ENCODE data around the gene MACF1.

Gene MACF1

DNA sequence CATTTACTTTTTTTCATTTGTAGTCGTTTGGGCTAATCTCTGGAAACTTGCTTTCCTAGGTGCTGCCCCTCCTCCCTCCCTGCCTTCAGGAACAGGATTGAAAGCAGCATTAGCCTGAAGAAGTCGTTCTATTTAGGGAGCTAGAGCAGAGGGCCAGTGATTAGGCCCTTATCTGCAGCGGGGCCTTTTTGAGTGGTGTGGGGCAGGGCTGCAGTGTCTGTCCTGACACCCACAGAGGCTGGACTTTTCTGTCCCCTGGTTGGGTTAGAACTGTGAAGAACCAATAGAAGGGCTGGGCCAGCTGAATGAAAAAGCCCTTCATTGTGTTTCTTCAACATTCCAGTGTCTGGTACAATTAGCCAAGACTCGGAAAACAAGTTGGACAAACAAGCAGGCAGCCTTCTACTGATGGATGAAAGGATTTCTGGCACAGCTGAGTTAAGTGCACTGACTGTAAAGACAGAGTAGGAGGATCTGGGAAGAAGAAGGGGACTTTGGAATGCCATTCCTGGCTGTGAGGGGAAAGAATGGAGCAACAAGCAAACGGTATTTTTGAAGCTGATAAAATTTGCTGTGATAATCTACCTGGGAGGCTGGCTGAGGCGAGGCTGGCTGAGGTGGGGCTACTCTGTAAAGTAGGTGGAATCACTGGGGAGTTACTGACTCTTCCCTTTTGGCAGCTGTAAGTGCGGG lies 9.7 kb downstream of the MACF1 start:
- DNase-seq, result no peak

DNA sequence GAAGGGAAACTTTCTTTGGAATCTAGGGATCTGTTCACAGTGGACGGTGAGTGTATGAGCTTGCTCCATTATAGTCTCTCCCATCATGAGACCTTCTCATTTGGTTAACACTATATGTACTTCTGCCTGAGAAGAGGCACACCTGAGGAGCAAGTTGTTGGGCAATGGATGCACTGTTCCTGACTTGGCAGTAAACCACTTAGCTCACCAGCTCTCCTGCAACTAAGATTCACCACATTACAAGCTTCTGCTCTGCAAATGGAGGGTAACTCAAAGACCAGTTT lies 10.2 kb downstream of the MACF1 start:
- no peak for DNase-seq

DNA sequence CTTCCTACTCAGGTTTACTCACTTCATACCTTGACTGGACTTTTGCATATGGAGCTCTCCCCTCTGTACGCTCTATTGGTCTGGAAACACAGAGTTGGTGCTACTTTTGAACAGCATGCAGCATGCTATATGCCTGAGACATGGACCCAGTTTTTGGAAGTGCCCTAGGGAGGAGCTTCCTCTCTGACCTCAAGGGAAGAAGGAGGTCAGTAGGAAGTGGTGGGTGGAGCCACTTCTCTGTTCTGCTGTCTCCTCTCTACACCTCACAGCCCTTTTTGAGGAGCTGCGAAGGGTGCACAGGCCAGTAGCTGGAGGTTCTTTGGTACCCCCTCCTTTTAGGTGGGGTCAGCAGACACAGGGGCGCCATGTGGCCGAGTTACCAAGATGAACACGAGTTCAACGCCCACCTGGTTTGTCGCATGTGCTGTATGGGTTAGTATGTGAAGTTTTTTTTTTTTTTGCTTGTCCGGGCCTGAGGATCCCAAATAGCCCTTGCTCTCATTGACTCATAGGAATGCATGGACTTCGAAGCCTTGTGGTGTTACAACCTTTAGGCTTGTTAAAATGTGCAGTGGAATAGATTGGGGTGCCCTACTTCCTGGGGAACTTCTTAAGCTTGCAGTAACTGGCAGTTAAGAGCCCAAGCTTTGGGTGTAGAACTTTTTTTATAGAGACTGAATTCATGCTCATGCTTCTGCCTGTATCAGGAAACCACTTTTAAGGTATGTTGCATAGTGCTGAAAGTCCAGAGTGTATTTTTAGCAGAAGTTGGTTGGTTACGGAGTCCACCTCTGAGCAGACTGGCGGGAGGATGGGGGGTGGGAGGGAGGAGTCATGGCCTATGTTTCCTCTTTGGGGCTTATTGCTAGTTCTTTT lies 10.7 kb downstream of the MACF1 start:
- no peak for DNase-seq

DNA sequence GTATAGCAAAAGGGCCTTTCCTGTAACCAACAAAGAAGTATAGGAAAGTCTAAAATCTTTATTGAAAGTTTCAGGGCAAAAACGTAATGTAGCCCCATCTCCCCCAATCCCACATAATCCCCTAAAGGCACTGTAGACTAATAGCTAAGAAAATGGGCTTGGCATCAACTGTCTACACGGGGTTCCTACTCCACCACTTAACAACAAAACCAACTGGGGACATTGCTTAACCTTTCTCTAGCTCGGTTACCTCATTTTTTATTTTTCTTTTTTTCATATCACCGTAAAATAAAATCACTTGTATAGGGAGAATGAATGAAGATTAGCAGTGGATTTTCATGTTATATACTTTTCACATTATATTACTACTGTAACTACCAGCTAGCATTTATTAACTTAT lies 12.3 kb downstream of the MACF1 start:
- DNase-seq, result no peak

DNA sequence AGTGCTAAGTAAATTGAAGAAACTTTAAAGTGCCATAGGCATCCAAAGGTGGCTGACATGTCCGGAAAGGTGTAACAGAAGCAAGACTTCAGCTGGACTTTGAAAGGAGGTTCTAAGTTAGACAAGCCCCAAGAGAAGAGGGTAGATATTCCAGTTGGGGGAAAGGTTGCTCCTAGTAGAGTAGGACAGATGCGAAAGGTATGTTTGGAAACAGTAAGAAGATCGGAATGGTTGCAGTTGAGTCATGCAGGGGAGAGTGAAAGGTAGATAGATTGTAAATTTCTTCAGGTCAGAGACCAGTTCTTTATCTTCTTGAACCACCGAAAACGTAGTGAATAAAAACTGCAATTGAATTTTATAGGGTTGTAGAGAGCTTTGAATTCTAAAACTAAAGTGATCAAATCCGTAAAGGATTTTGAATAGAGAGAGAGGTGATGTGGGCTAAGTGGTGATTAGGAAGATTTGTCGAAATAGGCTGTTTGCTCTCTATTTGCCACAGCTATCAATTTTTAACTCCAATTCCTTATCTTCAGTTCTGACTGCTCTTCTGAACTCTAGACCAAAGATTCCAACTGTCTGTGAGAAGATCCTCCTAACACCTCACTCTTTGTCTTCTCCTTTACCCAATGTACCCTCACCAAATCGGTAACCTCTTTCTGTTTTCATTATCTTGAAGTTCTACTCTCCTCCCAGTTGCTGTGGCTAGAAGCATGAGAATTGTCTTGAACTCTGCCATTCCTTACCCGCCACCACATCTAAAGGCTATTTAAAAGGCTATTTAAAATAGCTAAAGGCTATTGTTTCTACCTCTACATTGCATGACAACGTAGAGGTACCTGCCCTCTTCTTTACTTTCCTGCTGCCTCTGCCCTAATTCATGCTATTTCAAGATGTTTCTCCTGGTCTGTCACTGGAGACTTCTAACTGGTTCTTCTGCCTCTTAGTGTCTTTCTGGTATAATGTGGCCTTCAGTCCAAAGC lies 16.7 kb downstream of the MACF1 start:
- no peak for DNase-seq

DNA sequence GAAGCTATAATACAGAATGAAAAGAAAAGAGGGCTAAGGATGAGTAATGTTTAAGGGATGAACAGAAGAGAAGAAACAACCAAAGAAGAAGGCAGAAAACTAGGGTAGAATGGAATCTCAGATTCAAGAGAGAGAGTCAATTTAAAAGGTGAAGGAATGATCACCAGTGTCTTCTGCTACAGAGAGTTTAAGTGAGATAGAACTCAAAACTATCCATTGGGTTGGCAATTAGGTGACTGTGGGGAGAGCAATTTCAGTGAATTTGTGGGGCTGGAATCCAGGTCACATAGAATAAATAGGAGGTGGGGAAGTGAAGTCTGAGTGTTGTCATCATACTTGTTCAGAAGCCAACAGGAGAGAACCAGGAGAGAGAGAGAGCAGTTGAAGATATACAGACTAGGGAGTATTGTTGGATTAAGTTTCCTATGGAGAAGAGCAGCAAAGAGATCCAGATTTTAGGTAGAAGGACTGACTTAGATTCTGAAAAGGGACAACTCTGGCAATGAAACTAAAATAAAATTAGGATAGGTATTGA lies 19.9 kb downstream of the MACF1 start:
- no peak for DNase-seq

DNA sequence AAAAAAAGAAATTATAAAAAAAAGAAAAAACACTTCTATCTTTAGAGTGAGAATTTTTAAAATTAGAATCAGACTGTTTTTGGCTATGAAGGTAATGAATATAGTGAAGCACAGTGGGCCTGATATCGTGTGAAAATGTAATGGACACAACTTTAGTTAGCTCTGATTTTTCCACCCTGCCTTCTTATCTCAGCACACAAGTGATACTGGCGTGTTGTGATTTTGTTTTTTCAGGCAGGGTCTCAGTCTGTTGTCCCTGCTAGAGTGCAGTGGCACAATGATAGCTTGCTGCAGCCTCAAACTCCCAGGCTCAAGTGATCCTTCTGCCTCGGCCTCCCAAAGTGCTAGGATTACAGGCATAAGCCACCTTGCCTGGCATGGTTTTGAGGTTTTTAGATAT lies 22.3 kb downstream of the MACF1 start:
- no peak for DNase-seq

DNA sequence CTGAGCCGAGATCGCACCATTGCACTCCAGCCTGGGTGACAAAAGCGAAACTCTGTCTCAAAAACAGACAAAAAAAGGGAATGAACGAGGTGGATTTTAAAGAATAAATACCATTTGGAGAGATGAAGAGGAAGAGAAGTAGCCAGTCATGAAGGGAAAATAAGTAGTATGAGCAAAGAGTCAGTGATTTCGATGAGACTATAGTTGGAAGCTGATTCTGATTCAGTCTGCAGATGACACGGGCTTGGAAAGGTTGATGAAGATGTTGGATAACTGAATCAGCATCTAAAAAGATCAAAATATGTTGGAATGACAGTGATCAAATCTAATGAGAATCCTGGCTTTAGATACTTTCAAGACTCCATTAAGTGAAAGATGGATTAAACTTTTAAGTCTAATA lies 23.8 kb downstream of the MACF1 start:
- DNase-seq, result no peak

DNA sequence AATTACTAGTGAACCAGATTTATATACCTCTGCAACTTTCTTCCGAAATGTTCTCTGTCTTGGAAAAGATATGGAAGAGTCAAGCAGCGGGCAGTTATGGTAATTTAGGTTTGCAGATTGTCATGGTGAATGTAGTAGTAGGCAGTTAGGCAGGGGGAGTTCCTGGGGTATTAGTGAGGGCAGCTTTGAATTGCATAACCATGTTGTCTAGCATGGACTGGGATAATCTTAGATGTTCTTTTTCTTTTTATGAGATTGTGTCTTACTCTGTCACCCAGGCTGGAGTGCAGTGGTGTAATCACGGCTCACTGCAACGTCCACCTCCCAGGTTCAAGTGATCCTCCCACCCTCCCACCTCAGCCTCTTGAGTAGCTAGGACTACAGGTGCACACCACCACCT lies 25.0 kb downstream of the MACF1 start:
- DNase-seq, result no peak

DNA sequence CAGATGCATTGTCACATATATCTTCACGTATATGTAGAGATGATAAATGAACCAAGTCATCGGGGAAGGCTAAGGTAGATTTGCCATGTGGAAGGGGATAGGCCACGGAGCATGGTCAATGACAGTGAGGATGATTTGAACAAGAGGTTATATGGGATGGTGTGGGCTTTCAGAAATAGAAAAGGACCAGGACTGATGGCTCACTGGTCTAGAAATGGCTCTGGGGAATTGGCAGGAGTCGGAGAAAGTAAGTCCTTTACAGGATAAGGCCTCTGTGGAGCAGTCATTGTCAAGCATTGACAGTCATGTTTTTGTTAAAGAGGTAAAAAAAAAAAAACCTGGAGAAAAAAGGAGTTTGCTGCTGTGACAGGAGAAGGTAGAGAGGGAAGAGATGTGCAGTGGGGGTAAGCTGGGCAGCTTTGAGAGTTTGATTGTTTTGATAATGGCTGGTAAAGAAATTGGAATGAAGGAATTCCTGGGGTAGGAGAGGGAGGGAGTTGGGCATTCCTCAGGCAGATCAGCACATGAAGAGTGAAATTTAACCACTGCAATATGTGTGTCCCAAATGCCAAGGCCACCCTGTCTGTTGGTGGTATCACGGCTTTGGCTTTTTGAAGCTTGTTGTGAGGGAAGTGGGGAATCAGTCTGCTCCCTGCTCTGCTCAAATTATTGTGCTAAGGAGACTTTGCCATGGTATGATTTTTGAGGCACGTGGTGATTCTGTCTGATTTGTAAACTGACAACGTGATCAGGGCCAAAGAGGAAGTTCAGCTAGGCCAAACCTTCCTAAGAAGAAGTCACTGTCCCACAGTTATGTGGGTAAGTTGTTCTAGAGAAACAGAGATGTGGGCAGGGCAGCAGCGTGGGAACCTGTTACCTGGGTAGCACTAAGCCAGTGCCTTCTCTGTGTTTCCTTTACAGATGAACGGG lies 26.0 kb downstream of the MACF1 start:
- DNase-seq, result peak in 1 of 2 donors; percentile 7

DNA sequence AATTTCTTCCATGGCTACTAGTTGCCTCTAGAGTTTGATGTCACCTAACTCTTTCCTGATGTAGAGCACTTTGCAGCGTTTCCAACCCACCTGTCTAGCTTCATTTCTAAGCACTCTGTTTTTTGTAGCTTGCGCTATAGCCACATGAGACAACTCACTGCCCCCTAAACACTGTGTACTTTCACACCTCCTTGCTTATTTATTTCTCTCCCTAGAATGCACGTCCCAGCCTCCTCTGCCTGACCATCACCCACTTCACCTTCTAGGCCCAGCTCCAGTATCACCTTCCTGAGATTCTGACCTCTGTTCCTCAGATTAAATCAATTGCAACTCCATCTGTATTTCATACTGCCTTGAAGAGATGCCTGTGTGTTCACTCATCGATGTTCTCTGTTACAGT lies 32.5 kb downstream of the MACF1 start:
- DNase-seq, result no peak

DNA sequence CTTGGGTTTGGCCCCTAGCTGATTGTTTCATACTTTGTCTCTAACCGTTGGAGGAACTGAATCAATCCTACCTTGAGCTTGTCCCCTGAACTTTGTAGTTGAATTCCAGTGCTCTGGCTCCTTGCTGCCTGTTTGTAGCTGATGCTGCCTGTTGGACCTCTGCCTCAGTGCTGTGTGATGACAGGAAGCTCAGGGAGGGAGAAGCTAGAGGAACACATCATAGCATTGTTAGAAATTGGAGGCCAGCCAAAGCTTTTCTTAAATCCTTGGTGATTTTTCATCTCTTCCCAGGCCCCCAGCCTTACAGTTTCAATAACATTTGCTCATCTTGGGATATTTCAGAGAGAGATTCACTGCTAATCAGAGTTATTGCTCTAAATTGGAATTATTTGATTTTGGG lies 34.0 kb downstream of the MACF1 start:
- DNase-seq, result no peak

DNA sequence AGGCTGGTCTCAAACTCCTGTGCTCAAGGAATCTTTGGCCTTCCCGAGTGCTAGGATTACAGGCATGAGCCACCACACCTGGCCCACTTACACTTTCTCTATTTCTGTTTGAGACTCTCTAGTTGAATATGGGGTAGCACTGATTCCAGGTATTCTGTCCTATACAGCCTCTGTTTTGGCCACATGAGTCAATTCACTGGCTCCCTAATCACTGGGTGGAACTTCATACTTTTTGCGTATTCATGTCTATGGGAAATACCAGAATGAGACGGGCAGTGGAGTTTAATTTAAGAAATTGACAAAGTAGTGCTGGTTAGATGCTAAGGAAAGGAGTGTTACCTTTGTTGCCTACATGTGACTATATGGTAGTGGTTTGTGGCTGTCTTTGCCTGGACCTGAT lies 35.5 kb downstream of the MACF1 start:
- no peak for DNase-seq

DNA sequence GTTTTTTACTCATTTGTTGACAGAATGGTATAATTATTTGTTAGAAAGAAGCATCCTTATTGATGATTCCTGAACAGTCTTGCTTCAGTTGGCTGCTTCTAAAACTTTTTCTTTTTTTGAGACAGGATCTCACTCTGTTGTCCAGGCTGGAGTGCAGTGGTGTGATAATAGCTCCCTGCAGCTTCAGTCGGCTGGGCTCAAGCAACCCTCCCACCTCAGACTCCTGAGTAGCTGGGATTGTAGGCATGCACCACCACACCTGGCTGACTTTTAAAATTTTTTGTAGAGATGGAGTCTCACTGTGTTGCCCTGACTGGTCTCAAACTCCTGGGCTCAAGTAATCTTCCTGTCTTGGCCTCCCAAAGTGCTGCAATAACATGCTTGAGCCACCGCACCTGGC lies 38.8 kb downstream of the MACF1 start:
- no peak for DNase-seq

DNA sequence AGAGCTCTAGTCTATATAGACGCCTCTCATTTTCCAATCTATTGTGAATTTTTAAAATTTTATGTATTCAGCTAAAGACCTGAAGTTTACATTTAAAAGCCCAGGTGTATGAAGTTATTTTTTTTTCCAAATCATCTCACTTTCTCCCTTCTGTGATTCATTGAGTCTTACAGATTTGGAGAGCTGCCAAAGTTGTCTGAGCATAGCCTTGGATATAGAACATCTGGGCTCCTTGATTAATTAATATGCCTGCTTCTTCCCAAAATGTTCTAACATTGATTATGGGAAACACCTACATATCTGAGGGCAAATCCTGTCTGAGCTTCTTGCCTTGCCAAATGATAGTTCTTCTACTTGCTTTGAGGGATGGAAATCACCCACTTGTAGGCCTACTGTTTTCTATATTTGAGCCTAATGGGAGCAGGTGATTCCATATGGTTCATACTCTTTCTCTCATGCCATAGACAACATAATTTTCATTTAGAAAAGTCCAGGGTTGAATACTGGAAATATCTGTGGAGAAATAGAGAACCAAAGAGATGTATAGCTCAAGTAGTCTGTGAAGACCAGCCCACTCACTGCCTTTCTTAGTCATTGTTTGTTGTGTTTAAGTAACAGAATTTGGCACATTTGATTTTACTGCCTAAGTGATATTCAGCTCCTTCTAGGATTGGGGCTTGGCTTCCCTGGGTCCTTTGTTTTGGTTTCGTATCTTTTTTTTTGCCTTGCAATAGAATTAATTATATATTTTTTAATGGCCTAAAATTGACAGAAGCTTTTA lies 46.2 kb downstream of the MACF1 start:
- DNase-seq, result no peak

DNA sequence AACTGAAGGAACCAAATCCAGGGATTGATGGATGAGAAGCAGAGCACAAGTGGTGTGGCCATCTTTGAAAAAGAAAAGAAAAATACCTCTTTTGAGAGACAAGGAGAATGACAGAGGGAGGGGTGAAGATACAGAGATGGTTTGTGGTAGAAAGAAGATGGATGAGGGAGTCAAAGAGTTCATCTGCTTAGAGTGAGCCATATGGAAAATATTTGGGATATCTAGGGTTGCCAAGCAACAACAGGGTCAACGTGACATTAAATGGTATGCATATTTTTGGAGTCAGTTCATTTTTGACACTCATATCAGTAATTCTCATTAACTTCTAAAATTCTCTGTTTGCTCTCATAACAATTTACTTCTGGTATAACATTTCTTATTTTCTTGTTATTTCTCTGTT lies 50.7 kb downstream of the MACF1 start:
- DNase-seq, result no peak

DNA sequence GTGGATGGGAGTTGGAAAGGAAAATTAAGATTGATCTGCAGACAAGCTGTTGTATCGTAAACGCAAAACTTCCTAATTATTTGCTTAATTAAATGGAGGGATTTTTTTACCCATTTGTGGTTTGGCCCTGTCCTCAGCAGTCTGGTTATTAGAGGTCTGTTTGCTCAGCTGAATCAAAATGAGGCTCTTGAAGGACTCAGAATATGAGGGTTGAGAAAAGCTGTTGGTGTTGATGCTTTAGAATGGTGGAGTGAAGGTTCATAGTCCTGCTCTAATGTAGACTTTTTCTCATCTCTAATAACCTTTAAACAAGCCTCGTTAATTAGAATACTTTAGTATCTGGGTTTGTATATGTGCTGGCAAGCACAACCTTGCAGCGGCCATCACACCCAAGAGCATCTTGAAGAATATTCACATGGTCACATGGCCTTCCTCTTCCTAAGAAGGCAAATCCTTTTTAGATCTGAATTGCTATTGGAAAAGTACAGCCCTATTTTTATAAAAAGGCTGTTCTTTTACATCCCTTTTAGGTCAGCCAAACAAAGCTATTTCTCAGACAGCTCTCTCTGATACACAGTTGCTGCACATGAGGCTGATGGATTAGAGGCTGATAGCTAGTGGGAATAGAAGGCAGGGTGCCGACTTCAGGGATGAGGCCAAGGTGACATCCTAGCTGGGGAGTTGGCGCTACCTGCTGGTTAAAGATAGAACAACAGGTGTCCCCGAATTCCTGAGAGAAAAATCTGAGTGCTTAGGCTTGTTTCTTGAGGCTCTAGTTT lies 53.8 kb downstream of the MACF1 start:
- DNase-seq, result peak; percentile 61 to 71

DNA sequence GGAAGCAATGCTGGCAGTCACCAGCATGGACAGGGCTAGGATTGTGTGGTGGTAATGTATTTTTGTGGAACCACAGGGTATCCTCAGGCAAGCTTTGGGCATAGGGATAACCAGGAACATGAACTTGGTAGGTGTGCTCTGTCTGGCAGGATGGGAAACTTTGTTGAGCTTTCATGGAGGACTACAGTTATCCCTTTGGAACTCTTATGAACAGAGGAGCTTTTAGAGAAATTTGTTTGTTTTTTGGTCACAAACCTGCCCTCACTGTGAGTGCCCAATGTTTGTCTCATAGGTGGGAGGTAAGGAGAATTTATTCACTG lies 54.4 kb downstream of the MACF1 start:
- no peak for DNase-seq

DNA sequence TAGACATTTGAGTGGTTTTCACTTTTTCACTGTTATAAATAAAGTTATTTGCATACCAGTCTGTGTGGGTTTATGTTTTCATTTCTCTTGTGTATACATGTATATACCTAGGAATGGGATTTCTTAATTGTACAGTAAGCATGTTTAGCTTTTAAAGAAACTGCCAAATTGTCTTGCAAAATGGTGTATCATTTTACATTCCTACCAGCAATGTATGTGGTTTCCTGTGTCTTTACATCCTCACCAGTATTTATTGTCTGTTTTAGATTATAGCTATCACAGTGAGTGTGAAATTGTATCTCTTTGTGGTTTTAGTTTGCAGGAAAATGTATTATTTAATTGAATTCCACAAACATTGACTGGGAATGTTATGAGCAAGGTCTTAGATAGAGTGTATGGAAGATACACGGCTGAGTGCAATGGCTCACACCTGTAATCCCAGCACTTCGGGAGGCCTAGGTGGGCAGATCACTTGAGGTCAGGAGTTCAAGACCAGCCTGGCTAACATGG lies 57.3 kb downstream of the MACF1 start:
- DNase-seq, result no peak

DNA sequence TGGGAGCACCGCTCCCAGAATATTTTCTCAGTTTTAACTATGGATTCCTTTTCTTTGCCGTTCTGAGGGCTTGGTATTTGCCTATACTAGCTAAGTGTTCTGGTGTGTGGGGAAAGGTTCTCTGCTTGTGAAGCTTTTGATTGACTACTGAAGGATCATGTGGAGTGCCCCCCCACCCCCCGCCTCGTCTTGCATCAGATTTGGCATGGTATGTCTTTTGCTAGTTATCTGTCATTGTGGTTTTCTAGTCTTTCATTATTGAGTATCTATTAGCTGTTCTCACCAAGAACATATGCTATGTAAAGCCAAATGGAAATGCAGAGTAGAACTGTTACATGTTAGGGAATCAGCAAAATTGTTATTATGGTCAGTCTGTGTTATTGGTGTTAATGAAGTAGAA lies 58.3 kb downstream of the MACF1 start:
- no peak for DNase-seq

All from stimulated activated CD4-positive, alpha-beta T cell treated with anti-CD3 and anti-CD28 coated beads, Interleukin-2, amount 100 ng/mL, for 48 hours (primary cell).